NOMO-1 (cell line): ENCODE results near the gene PFKP.
A peak's percentile ranks its signal among the peaks of the same experiment; 100 is the strongest.
"Not testable (repeated sequence)": the region's sequence is repeated elsewhere in the genome, so short reads cannot be mapped to it uniquely, and the experiment has no call there.

Experiments used
- DNase-seq, 2 experiments: peaks; one replicate each; lab custom pipeline; 2025; ENCODE audit not compliant: unreplicated experiment in 2 of 2; lab: John Stamatoyannopoulos, UW

The PFKP gene

DNA sequence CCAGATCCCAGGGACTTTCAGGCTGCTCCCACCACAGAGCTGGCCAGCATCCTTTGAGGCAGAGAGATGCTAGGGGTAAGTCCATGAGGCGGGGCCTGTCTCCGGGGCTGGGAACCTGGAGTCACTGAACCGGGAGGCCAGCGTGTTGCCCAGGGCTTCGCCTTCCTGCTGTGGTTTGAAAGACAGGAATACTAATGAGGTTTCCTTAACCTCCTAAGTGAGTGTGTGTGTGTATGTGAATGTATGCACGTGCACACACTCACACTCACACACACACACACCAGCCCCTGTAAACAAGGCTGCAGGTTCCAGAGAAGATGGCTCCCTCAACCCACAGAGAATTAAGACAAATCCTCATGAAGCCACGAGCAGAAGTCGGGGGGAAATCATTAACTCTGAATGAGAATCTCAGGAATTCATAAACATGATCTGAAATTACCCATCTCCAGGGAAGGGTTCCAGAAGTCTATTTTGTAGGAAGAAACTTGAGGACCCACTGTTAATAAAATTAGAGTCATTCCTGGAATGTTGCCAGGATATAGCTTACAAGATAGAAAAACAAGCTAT is 20.3 kb upstream of the PFKP start:
- no peak for DNase-seq

DNA sequence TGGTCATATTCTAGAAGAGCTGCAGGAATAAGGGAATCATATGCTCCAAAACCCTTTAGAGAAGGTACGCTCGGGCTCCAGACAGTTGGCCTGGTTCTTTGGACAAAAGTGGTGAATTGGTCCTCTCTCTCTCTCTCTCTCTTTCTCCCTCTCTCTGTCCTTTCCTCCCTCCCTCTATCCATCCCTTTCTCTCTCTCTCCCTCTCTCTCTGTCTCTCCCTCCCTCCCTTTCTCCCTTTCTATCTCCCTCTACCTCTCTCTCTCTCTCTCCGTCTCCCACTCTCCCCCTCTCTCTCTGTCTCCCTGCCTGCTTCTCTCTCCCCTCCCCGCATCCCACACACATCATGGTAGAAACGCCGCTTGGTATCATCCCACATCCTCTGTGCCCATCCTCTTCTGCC is 19.8 kb upstream of the PFKP start:
- no peak for DNase-seq

GRCh38 chr10:3048119-3049019 is 19.0 kb upstream of the PFKP start:
- DNase-seq: no peak

- DNase-seq: no peak
These were observed 15.7 kb upstream of the PFKP start for GRCh38 chr10:3051692-3052091.

DNA sequence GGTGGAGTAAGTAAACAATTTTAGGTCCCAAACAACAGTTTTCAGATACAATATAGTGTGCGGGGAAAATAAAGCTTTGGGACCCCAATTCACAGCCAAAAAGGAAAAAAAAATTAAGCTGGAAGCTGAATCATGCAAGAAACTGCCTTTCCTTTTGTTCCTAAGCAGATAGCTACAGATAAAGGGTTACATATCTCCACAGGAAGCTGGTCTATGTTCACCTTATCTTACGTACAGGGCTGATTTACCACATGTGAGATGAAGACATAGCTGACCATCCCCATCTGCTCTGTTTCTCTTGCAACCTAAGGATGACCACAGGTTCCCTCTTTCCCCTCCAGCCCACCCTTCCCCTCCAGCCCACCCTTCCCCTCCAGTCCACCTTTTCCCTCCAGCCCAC is 14.2 kb upstream of the PFKP start:
- DNase-seq: no peak

- no peak for DNase-seq
These were observed 13.0 kb upstream of the PFKP start for GRCh38 chr10:3054183-3054850.

DNA sequence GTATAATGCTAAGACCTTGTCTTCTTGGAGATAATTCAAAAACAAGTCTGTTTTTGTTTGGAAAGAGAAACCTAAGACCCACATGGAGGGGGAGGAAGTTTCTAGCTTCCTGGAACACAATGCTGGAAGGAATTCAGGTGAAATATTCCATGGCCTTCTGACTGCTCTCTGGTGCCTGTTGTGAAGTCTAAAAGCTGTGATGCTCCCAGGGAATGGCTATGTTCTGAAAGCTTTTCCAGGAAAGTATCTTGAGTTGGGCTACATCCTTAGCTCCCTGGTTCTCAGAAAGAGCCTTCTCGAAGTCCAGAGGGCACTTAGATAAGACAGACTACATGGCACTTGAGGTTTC is 12.5 kb upstream of the PFKP start:
- no peak for DNase-seq

DNA sequence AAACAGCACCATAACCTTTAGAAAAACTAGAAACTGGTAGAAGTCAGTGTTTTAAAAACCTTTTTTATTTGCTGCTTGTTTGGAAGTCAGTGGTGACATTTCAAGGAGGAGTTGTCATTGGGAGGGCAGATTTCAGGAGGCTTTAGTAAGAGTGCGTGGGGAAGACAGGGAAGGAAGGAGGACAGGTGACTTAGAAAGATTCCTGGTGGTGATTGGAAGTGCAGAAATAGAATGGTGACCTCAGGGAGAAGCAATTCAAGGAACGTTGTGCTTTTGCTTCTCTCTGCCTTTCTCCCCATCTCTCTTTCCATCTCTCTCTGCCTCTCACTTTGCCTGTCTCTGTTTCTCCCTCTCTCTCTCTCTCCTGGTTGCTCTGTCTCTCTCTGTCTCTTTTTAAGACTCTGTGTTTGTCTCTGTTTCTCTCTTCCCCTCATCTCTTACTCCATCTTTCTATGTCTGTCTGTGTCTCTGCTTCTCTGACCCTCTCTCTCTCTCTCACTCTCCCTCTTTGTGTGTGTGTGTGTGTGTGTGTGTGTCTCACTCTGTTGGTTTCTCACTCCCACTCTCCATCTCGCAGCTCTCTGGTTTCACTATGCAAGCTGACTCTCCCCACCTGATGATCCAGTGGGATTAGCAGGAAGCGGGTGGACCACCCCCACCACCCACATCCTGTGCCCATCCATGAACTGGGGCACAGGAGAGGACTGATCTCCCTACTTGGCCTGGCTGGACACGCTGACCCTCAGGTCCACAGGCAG is 10.9 kb upstream of the PFKP start:
- no peak for DNase-seq

GRCh38 chr10:3057946-3058345 is 9.4 kb upstream of the PFKP start:
- DNase-seq: no peak

DNA sequence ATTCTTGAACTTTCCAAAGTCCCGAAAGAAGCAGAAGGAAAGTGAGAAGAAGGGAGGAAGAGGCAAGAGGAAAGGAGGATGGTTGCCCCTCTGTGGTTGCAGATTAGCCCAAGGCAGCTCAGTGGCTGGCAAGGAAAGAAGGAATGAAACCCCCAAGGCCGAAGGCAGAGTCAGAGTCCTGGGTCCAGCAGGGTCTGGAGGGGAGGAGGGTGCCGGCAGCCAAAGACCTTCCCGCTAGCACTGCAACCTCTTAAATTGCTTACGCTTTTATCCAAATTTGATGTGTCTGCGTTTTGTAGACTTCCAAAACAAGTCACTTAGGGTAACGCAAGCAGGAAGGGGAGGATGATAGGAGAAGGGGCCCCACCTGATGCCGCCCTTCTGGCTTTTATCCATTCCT is 7.4 kb upstream of the PFKP start:
- no peak for DNase-seq

GRCh38 chr10:3060481-3060889 is 6.9 kb upstream of the PFKP start:
- DNase-seq: no peak

DNA sequence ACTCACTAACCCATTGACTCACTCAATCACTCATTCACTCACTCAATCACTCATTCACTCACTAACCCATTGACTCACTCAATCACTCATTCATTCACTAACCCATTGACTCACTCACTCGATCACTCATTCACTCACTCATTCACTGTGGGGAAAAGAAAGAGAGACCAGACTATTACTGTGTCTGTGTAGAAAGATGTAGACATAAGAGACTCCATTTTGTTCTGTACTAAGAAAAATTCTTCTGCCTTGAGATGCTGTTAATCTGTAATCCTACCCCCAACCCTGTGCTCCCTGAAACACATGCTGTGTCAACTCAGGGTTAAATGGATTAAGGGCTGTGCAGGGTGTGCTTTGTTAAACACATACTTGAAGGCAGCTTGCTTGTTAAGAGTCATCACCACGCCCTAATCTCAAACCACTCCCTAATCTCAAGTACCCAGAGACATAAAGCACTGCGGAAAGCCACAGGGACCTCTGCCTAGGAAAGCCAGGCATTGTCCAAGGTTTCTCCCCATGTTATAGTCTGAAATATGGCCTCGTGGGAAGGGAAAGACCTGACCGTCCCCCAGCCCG is 5.9 kb upstream of the PFKP start:
- DNase-seq: not testable (repeated sequence)

DNA sequence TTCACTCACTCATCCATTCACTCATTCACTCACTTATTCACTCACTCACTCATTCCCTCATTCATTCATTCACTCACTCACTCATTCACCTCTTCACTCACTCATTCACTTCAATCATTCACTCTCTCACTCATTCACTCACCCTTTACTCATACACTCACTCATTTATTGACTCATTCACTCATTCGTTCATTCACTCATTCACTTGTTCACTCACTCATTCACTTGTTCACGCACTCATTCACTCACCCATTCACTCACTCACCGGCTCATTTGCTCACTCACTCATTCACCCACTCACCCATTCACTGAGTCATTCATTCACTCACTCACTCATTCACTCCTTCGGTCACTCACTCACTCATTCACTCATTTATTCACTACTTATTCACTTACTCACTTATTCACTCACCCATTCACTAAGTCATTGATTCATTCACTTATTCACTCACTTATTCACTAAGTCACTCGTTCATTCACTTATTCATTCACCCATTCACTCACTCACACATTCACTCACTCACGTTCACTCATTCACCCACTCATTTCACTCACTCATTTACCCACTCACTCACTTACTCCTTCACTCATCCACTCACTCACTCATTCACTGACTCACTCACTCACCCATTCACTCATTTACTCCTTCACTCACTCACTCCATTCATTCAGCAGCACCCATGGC is 4.7 kb upstream of the PFKP start:
- no peak for DNase-seq

DNA sequence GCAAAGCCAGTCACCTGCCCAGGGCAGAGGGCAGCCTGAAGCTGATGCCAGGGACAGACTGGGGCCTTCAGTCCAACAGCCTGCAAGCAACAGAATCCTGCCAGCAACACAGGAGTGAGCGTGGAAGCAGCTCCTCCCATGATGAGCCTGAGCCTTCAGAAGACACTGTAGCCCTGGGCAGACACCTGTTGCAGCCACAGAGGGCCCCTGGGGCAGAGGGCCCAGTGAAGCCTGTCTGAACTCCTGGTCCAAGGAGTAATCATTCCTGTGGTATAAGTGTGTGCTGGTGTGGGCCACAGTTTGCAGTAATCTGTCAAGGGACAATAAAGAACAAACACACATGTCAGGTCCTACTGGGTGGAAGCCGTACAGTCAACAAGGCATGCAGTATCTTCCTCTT is 2.9 kb upstream of the PFKP start:
- no peak for DNase-seq

- DNase-seq: no peak
These were observed 1.7 kb upstream of the PFKP start for GRCh38 chr10:3065622-3066021.

DNA sequence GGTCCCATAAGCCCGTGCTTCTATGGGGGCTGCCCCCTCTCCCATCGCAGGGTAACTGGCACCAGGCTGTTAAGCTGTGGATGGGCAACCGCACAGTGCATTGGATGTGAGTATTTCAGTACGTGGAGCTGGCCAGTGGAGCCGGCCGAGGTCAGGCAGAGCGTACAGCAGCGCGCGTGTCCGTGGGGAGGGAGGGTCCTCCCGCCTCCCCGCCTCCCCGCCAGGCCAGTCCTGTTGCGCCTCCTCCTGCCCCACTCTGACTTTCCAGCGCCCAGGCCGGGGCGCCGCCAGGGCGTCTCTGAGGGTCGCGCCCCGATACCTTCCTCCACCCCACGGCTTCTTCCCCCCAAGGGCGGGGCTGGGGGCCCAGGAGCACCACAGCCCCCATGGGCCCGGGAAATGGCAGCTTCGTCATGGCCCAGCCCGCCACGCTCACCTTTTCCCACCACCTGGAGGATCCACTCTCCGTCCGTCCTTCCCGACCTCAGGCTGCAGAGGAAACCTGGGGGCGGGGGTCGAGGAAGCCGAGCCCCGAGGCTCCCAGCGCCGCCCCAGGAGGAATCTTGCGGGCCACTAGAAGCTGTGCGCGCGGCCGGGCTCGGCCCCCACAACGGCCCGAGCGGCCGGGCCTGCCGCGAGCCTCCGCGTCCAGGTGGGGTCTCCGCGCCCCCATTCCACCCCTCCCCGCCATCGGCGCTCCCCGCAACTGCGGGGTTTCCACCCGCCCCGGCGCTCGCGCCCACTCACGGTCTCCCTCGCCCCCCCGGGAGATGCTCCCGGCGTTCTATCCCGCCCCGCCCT is 831 bp upstream of the PFKP start:
- no peak for DNase-seq

DNA sequence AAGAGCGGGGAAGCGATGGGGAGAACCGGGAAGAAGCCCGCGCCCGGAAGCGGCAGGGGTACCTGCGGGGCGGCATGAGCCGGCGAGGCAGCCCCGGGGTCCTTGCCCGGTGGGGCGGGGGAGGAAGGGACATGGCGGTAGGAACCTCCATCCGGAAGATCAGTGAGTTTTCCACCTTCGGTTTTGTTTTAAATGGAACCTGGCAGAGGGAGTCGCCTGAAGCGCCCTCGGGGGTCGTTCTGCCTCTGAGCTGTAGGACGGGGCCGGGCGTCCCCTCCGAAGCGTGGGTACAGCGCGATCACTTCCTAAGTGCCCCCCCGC is 471 bp downstream of the PFKP start:
- DNase-seq: no peak

GRCh38 chr10:3068201-3068967 is 1.0 kb downstream of the PFKP start:
- DNase-seq: peak; percentile 43 to 45
